Measurements from ENCODE around the gene RPE.

RPE gene

DNA sequence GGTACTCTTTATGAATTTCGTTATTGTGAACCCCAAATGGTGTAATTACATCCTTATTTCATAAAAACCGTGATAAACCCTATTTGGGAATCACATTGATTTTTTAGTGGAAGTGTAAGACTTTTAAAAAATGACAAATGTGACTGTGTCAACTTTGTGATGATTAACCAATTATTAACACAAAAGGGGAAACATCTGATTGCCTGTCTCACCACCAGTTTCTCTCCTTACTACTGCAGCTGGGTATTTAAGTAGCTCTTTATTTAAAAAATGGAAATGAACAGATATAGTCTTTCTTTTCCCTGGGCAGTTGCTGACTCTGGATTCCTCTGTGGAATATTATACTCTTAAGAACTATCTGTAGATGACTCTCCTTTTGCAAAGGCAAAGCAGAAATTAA is 11.6 kb upstream of the RPE start:
- ChIA-PET CTCF (no interaction called here), POLR2A (no interaction called here)
- TF ChIP-seq, protein P1, sequence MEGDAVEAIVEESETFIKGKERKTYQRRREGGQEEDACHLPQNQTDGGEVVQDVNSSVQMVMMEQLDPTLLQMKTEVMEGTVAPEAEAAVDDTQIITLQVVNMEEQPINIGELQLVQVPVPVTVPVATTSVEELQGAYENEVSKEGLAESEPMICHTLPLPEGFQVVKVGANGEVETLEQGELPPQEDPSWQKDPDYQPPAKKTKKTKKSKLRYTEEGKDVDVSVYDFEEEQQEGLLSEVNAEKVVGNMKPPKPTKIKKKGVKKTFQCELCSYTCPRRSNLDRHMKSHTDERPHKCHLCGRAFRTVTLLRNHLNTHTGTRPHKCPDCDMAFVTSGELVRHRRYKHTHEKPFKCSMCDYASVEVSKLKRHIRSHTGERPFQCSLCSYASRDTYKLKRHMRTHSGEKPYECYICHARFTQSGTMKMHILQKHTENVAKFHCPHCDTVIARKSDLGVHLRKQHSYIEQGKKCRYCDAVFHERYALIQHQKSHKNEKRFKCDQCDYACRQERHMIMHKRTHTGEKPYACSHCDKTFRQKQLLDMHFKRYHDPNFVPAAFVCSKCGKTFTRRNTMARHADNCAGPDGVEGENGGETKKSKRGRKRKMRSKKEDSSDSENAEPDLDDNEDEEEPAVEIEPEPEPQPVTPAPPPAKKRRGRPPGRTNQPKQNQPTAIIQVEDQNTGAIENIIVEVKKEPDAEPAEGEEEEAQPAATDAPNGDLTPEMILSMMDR (IDR thresholded peaks at IDR 0.05; ENCODE audit: insufficient read depth, low read length, missing control alignments), result no peak
- no peak for DNase-seq (ENCODE audit: low read depth, low spot score)
- no peak overlapping the region for H3K4me3 ChIP-seq (ENCODE audit: low read depth, low read length)

DNA sequence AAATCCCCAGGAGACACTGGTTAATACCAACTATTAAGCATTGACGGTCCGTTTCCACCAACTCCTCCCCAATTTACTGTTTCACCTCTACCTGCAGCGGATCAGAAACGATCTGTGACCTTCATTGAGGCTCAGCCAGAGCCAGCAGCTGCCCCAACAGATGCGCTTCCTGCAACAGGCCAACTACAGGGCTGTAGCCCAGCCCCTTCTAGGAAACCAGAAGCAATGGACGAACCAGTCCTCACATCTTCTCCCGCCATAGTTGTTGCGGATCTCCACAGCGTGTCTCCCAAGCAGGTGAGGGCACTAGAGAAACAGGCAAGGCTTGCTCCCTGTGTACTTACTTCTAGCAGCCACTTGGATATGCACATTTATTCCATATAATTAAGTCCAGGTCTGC is 8.5 kb upstream of the RPE start:
- H3K4me3 ChIP-seq (ENCODE audit: low read depth, low read length), result no peak overlapping the region
- CTCF ChIA-PET, result interaction anchor here (1.9 to 2.2 kb wide), 2 partner anchors 31 to 202 kb away, joined by 4 to 5 read pairs; no protein-coding TSS in a partner anchor
- DNase-seq (ENCODE audit: low read depth, low spot score), result no peak
- TF ChIP-seq, protein P1 (IDR thresholded peaks at IDR 0.05; ENCODE audit: insufficient read depth, low read length, missing control alignments), result no peak
- POLR2A ChIA-PET, result no interaction called here

DNA sequence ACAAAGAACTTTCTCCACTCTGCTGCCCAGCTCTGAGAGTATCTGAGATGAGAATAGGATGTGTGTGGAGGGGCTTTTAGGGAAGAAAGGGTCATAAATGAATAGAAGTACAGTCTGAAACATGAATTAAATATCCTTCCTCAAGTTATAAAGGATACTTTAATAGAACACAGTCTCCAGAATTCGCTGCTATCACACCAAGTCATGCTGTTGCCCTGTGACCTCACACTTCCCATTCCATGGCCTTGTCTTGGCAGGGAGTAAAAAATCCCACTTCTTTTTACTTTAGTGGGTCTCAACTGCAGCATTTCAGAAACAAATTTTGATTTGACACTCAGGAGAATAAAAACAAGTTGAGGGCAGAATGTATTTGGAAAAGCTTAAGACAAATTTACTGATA is 3.8 kb upstream of the RPE start:
- no peak for DNase-seq (ENCODE audit: low read depth, low spot score)
- ChIA-PET CTCF (interaction anchor here (1.6 kb wide), 1 partner anchor 197 kb away, joined by 6 read pairs; no protein-coding TSS in a partner anchor), POLR2A (no interaction called here)

DNA sequence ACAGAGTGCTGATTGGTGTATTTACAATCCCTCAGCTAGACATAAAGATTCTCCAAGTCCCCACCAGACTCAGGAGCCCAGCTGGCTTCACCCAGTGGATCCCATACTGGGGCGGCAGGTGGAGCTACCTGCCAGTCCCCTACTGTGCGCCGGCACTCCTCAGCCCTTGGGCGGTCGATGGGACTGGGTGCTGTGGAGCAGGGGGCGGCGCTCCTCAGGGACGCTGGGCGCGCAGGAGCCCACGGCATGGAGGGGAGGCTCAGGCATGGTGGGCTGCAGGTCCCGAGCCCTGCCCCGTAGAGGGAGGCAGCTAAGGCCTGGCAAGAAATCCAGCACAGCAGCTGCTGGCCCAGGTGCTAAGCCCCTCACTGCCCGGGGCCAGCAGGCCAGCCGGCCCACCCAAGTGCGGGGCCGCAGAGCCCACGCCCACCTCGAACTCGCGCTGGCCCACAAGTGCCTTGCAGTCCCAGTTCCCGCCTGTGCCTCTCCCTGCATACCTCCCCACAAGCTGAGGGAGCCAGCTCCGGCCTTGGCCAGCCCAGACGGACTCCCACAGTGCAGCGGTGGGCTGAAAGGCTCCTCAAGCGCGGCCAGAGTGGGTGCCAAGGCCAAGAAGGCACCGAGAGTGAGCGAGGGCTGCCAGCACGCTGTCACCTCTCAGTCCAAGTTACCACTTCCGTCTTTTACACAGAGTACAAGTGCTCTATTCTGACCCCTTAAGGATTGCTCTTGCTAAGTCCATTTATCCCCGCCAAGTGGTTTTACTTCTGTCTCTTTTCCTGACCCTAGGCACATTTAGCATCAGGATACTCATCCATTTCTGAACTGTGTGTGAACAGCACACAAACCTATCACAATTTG is 1.7 kb upstream of the RPE start:
- DNase-seq (ENCODE audit: low read depth, low spot score), result no peak
- ChIA-PET POLR2A (no interaction called here), CTCF (no interaction called here)
- TF ChIP-seq, protein P1 (IDR thresholded peaks at IDR 0.05; ENCODE audit: insufficient read depth, low read length, missing control alignments), result no peak
- no peak overlapping the region for H3K4me3 ChIP-seq (ENCODE audit: low read depth, low read length)

More for the DNA sequence above, 3.8 kb upstream of the RPE start:
- H3K4me3 ChIP-seq (ENCODE audit: low read depth, low read length), result no peak overlapping the region
- TF ChIP-seq, protein P1 (IDR thresholded peaks at IDR 0.05; ENCODE audit: insufficient read depth, low read length, missing control alignments), result no peak

DNA sequence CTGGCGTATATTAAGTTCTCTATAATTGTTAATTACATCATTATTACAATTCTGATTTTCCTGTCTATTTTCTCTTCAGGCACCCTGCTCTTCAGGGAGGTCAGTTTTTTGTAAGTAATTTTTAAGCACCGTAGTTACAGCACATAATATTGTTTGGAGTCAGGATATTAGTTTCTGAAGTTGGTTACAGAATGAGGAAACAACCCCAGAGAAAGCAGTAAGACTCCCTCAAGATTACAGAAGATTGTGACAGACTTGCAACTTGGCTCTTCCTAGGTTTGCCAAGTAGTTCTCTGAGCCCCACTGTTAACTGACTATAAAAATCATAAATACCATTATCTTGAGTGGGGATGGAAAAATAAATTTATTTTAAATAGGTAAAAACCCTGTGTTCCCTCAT is 921 bp downstream of the RPE start:
- ChIA-PET POLR2A (no interaction called here), CTCF (interaction anchor here (1.2 to 1.4 kb wide), 2 partner anchors 26 to 192 kb away, joined by 3 read pairs; no protein-coding TSS in a partner anchor)
- TF ChIP-seq, protein P1 (IDR thresholded peaks at IDR 0.05; ENCODE audit: insufficient read depth, low read length, missing control alignments), result no peak
- DNase-seq (ENCODE audit: low read depth, low spot score), result no peak
- peak overlapping the region; percentile 95 for H3K4me3 ChIP-seq (ENCODE audit: low read depth, low read length)

DNA sequence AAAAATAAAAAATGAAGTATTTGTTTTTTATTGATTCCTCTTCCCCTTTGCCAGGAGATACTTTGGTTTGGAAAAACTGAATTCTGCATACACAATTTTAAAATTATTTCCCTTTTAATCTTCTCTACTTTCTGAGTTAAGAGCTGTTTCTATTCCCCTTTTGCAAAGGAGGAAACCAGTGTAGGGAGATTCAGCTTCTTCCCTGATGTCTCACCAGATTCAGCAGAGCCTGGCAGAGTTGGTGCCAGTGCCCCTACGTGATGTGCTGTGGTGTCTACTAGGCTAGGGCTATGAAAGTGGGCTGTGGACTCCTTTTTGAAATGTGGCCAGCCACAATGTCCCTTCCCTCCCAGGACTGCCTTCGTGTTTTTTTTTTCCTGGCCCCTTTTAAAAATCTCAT is 2.4 kb downstream of the RPE start:
- POLR2A ChIA-PET, result no interaction called here
- DNase-seq (ENCODE audit: low read depth, low spot score), result no peak
- no peak overlapping the region for H3K4me3 ChIP-seq (ENCODE audit: low read depth, low read length)

More for the DNA sequence above, 2.4 kb downstream of the RPE start:
- CTCF ChIA-PET, result no interaction called here
- TF ChIP-seq, protein P1 (IDR thresholded peaks at IDR 0.05; ENCODE audit: insufficient read depth, low read length, missing control alignments), result no peak
